ENCODE results near the gene STRA6.

DNA sequence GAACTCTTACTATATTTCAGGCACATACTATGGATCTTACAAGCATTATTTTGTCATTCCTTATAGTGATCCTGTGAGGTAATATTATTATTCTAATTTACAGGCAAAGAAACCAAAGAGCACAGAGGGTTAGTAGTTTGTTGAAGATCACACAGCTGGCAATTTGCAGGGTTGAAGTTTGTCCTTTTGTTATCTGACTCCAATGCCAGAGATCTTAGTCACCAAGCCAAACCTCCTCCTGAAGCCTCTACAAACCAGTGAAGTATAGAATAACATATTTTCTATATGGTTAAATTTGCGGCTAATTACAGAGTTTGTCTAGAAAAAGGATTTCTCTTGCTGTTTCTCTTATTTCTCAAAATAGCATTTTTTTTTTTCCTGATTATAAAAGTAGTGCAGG is 61.0 kb downstream of the STRA6 start:
- TF ChIP-seq EP300 (IDR thresholded peaks at IDR 0.05) (no peak), CTCF (IDR thresholded peaks at IDR 0.05) (no peak)
